ENCODE results near the gene RHCG.
A peak's percentile ranks its signal among the peaks of the same experiment; 100 is the strongest.

Gene RHCG

DNA sequence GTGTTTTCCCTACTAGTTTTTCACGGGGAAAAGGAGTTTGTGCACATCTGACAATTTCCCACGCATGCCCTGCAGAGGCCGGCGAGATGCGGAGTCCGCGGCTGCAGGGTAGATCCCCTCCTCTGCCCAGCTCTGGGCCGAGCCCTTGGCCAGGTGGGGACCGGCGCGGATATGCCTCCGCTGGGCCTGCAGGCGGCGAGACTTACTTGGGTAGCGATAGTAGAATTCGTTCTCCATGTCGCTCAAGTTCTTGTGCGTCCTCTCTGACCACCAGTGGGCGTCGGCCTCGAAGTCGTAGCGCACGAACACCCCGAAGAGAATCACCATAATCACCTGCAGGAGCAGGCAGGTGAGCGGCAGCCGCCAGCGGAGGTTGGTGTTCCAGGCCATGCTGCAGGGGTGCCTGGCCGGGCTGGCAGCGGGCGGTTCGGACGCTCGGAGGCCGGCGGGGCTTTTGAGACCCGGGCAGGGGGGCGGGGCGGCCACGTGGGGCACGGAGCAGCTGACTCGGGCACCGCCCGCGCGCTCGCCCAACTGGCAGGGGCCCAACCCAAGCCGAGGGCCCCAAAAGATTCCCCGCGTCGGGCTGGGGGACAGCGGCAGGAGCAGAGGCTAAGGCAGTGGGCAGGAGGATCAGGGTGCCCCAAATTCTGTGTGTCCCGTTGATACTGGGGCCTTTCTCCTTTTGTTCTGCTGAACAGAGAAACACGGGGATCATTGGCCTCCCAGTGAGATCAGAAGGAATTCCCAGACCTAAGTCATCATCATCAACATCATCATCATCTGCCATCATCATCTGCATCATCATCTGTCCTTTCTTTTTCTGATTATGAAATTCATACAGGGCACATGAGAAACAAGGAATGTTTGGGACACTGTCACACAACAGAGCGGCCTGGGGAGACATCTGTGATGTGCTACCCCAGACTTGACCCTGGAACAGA, at the start of gene RHCG:
RHCG (minus strand) TSS at position 429 of the 944 bp plus-strand sequence; CDS start at position 390, 39 bp downstream.
- DNase-seq, result peak; percentile 89

DNA sequence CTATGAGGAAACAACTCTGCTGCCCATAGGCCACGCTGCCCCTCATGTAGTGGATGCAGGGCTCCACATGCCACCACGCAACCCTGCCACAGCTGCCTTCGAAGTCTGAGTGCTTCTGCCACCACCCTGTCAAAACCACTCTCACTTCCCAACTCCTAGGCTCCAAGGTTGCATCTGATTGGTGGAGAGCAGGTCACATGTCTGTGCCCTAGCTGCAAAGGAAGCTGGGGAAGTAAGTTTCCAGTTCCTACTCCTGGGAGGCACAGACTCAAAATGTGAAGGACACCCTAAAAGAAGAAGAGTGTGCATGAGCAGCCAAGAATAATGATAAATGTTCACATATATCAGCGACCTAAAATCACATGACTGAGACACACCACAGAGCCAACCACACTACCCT, 47.0 kb upstream of the RHCG start:
- no peak for DNase-seq

DNA sequence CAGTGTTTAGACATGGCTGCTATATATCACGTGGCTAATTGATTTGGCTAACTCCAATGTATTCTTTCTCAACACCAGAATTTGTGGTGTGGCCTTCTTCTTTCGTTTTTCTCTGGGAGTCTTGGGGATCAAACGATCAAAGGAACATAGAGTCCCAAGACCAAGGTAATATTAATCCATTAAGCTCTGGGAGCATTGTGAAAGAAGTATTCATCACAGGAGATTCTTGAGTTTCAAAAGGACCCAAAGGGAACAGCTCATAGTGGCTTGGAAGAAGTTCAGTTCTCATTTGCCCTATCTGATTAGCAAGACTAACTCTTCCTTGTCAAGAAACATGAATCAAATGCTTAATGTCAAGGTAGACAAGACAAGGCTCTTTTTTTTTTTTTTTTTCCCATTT, 46.0 kb upstream of the RHCG start:
- DNase-seq, result no peak

DNA sequence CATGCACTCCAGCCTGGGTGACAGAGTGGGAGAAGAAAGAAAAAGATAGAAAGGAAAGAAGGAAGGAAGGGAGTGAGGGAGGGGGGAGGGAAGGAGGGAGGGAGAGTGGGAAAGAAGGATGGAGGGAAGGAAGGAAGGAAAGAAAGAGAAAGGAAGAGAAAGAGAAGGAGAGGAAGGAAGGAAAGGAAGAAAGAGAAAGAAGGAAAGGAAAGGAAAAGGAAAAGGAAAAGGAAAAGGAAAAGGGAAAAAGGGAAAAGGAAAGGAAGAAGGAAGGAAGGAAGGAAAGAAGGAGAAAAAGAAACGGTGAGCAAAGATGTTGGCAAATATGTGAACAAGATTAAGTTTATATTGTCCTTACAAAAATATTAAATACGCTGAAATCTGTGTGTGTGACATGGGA, 42.6 kb upstream of the RHCG start:
- DNase-seq, result no peak

DNA sequence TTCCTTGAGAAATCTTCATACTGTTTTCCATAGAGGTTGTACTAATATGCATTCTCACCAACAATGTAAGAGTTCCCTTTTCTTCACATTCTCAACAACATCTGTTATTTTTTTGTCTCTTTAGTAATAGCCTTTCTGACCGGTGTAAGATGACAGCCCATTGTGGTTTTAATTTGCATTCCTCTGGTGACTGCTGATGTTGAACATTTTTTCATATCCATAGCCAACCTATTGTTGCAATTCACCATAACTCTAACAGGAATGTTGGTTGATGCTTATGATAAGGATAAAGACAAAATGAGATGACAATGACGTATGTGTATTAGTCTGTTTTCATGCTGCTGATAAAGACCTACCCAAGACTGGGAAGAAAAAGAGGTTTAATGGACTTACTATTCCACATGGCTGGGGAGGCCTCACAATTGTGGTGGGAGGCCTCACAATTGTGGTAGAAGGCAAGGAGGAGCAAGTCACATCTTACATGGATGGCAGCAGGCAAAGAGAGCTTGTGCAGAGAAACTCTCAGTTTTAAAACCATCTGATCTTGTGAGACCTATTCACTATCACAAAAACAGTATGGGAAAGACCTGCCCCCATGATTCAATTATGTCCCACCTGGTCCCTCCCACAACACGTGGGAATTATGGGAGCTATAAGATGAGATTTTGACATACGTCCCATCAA, 37.6 kb upstream of the RHCG start:
- DNase-seq, result no peak

DNA sequence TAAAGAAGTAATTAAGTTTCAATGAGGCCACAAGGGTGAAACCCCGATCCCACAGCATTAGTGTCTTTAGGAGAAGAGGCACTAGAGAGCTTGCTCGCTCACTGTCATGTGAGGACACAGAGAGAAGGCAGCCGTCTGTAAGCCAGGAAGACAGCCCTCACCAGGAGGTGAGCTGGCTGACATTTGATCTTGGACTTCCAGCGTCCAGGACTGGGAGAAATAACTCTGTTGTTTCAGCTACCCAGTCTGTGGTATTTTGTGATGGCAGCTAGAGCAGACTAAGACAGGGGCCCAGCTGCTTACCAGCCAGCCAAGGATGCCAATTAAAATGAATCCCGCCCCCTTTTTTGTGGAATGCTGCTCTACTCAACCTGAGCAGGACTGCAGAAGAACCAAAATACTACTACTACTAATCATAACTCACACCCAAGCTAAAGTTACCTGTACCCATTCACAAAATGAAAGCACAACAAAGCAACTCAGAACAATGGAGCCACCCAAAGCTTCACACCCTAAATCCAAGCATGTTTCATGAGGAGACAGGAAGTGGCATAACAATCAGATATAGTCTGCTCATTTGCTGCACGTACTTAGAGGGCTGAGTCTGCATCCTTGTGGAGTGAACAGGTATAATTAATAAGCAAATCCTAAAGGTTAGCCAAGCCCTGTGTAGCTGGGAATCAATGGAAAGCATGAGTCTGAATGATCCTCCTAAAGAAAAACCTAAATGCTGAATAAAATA, 35.6 kb upstream of the RHCG start:
- DNase-seq, result peak; percentile 24

DNA sequence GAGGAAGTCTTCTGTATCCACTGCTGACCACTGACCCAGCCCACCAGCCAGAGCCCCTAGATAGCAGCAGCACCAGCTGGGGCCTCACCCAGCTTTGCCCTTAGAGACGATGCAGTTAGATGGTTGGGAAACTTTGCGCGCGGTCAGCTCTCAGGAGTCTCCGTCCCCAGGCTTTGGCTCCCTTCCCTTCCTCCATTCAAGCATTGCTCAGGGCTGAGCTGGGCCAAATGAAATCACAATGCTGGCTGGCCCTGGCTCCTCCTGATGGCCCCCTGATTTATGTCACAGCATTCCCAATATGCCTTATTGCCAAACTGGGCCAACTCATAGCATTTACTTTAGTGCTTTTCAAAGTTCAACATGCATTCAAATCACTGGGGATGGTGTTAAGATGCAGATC, 34.6 kb upstream of the RHCG start:
- no peak for DNase-seq

DNA sequence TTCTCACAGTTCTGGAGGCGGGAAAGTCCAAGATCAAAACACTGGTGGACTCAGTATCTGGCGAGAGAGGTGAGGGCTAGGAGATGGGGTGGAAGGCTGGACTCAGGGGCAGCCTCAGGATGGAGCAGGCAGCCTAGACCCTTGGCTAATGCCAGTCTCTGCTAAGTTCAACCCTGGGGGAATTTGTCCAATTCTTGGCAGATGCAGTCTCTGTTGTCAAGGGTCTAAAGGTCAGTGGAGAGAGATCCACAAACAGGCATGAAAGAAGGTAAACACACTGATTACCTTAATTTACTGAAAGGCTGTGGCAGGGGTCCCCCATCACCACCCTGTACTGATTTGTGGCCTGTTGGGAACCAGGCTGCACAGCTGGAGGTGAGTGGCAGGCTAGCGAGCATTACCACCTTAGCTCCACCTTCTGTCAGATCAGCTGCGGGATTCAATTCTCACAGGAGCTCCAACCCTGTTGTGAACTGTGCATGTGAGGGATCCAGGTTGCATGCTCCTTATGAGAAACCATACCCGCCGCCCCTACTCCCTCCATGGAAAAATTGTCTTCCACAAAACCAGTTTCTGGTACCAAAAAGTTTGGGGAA, 32.5 kb upstream of the RHCG start:
- DNase-seq, result no peak

DNA sequence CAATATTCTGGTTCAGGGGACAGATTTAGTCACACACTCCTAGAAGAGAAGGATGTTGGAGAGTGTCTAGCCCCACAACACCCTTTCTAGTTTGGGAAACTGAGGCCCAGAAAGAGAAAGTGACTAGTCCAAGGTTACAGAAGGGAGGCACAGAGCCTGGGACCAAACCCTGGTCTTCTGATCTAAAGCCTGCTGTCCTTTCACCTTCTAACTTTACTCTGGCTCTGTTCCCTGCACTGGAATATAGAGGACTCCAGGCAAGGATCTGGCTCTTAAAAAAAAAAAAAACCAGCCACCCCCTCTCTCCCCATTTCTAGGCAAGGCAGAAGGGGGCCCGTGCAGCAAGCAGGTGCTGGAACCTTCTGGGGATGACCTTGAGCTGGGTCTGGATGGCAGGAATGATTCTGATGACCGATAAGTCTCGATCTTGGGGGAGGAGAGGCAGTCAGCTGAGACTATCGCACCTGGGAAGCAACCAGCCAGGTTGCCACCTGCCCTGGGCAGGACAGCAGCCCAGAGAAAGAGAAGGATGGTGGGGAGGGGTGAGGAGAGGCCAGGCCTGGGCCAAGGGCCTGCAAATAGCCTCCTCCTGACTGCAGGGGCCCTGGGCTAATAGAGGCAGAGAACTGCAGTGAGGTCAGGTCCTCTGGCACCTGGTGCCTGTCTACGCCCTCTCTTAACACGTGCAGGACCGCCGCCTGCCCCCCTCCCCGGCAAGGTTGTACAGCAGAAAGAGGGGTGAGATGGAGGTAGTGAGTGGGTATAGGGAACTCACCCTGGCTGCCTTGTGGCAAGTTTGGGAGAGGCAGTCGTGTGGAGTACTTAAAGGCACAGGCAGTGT, 30.4 kb upstream of the RHCG start:
- no peak for DNase-seq

DNA sequence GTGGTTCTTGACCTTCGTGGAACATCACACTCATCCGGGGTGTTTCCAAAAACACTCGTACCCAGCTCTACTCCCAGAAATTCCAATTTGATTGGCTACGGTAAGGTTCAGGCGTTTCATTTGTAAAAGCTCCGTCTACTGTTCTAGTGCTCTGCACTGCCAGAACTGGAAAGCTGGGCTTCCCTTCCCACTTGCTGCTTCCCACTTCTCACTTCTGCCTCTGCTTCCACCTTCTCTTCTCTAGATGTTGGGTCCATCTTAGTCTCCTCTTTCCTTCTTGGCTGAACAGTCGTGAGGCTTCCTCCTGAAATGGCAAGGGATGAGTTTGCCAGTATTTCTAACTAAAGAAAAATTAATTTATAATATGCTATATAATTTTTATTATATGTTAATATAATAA, 29.8 kb upstream of the RHCG start:
- no peak for DNase-seq

DNA sequence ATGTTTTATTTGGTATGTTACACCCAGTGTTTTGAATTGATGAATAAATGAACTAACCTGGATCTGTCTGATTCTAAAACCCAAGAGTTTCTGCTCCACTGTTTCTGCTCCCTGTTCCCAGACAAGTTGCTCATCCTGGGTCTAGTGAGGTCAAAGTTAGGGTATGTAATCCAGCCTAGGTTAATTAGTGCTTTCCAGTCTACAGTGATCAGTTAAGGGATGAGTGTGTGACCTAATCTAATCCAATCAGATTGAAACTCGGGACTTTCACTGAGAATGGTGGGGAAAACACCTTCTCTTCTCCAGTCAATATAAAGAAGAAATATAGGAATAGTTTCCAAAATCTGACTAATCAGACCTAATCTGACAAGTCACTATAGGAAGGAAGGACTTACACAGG, 27.8 kb upstream of the RHCG start:
- no peak for DNase-seq

DNA sequence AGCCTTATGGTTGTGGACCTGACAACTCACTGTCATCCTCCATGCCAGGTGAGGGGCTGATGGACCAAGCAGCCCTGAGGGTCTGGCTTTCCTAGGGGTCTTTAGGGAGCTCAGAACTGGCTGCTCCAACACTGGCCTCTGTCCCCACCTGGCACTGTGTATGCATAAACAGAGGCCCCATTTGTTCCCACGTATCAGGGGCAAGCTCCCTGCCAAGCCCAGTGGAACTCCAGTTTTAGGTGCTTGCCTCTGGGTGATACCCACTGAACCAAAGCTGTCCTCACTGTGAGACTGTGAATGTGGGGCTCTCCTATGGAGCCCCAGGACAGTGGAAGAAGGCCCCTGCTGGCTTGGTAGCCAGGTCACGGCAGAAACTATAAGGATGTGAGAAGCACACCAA, 26.7 kb upstream of the RHCG start:
- DNase-seq, result no peak

DNA sequence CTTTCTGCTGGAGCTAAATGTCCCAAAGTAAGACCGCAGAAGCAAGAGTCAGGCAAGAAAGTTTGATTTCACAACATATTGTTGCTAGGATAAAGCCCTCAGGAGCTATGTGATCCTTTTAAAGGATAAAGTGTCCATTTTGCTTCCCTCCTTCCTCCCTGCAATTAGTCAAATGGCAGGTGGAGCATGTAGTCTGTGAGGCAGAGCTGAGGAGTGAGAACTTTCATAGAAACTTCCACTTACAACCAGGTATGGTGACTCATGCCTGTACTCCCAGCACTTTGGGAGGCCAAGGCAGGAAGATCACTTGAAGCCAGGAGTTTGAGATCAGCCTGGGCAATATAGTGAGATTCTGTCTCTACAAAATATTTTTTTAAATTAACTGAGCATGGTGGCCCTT, 25.2 kb upstream of the RHCG start:
- no peak for DNase-seq

DNA sequence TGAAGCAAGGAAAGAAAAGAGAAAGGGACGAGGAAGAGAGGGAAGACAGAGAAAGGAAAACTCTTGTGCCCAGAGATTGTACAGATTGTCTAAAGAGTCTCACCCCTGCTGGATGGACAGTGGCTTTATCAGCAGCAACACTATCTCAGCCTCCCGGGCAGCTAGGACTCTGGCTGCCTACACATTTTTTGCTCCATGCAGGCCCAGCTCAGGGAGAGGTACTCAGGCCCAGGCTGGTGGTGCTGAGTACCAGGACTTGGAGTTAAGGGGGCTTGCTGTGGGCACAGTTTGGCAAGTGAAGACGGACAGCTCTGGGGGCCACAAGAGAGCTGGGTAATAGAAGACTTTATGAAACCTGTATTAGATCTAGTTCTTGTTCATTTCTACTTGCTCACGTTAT, 19.1 kb upstream of the RHCG start:
- no peak for DNase-seq

DNA sequence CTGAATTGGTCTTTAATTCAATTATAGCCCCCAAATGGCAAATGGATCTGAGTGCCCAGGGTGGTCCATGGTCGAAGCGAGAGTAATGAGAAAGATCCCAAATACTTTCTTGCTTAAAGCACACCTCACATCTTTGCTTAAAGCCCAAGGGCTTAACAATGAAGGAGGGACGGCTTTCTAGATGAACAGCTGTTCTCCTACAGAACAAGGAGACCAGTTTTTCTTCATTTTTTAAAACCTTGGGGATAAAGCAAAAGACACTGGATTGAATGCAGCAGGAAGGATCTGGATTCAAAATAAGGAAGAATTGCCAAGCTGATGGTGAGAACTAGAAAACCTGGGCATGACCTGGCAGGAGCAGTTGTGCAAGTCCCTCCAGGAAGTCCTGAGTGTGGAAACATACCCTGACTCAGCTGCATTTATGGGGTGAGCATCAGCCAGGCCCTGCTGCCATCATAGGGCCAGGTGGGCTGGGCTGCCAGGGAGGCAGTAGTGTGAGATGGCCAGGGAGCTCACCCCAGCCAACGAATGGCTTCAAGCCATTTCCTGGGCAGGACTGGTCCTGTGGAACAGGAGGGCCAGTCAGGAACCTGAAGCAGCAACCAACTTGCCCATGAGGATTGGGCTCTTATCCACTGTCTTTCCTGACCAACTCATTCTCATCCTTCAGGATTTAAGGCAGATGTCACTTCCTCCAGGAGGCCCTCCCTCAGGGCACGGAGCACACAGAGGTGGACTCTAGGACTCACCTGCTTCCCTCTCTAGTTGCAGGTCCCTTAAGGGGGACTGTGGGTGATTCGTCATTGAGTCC, 18.4 kb upstream of the RHCG start:
- no peak for DNase-seq

DNA sequence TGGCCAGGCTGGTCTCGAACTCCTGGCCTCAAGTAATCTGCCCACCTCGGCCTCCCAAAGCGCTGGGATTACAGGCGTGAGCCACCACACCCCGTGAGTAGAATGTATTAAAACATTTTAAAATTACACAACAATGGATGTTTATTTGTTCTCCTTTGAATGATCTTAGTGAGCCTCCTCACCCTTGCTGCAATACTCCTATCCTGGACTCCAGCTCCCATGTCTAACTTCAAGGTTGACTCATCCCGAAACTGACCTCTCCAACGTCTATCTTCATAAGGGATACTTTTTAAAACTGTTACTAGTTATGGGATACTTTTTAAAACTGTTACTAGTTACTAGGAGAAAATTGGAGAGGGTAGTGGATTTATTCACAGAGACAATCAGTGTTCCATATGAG, 17.8 kb upstream of the RHCG start:
- no peak for DNase-seq

DNA sequence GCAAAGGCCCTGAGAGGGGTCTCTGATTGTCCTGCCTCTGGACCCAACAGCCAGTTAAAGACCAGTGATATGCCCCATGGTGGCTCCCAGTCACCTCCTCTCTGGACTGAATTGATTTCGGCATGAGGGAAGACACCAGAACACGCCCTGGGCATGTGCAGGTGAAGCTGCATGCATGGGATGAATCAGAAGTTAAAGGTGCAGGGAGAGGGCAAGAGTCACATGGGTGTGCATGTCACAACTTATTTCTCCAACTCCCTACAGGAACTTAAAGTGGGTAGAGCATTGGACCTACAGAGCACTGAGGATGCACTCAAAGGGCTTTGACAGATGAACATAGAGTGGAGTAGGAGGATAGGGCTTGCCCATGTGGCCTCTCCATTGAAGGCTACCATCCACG, 16.9 kb upstream of the RHCG start:
- no peak for DNase-seq

DNA sequence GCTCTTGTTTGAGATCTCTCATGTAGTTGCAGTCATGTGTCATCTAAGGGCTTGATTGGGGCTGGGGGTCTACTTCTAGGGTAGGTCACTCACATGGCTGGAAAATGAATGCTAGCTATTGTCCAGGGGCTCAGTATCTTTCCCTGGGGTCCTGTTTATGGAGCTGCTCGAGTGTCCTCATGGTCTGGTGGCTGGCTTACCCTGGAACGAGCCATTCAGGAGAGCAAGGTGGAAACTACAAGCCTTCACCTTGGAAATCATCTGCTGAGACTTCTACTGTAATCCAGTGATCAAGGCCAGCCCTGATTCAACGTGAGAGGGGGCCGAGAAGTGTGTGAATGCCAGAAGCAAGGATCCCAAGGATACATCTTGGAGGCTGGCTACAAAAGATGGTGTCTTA, 16.2 kb upstream of the RHCG start:
- DNase-seq, result no peak

DNA sequence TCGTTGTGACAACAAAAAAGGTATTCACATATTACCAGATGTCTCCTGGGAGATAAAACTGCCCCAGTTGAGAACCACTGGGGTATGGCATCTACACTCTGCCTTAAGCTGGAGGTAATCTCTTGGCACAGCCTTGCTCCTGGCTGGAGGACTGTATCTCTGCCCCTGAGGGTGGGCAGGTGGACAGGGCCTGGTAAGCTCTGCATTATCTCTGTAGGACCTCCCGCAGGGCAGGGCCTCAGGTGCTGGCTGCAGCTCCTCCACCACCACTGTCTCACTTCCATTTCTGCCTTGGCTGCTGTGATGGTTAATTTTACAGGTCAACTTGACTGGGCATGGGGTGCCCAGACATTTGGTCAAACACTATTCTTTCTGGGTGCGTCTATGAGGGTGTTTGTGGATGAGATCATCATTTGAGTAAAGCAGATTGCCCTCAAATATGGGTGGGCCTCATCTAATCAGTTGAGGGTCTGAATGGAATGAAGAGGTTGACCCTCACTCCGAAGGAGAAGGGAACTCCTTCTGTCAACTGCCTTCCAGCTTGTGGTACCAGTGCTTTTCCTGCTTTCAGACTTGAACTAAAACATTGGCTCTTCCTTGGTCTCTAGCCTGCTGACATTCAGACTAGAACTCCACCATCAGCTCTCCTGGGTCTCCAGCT, 9.8 kb upstream of the RHCG start:
- no peak for DNase-seq

DNA sequence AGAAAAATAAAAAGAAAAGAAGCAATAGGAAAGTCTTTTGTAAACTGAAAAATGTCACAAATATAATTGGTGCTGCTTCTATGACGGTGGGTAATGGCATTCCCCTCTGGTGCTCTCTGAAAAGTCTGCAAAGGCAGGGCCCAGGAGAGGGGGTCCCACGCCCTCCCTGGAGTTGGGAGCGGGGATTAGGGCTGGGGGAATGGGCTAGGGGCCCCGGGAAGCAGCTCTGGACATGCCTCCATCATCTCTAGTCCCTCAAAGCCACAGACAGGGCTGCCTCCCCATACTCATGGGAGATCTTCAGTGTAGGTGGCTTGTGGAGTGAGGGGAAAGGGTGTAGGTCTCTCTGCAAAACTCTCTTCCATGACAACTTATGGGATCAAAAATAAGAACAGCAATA, 7.8 kb upstream of the RHCG start:
- DNase-seq, result no peak

All from COR-L47 (cell line).